ENCODE data around the gene ACTL8.

DNA sequence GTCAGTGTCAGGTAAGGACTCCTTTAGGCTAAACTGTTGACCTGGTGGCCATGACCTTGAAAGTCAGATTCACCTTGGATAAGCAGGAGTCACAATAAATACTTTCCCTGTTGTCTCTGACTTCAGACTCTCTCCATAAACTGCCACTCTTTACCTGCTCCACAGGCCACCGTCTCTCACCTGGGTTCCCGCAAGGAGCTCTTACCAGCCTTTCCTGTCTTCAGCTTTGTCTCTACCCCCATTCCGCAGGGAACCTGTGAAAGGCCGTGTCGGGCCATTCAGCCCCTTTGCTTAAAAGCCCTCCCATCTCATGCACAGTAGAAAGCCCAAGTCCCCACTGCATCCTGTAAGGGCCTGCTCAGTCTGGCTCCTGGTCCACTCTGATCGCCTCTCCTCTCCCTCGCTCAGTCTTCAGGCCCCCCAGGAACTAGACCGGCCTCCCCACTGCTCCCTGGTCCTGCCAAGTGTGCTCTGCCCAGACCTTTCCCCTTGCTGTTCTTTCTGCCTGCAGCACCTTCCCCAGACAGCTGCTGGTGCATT is 79.5 kb downstream of the ACTL8 start:
- TF ChIP-seq CTCF (IDR thresholded peaks at IDR 0.05; ENCODE audit: poor library complexity) (no peak), EZH2 (IDR thresholded peaks at IDR 0.05; ENCODE audit: borderline replicate concordance) (no peak), EZH2phosphoT487 (IDR thresholded peaks at IDR 0.05; ENCODE audit: low read depth, severe bottlenecking, unreplicated experiment) (no peak)
